Upper lobe of left lung (tissue), 4 donors: ENCODE measurements around the gene SLC25A45.

Source experiments
- CTCF ChIP-seq, 6 experiments: fragments of 450-650 bp in 4 of 6; fragments of 200-600 bp in 2 of 6; sonication (generic) in 2 of 6; IDR thresholded peaks; one replicate each; pipeline ENCODE4 v1.5.1; 2016 to 2019; ENCODE audit warnings: antibody characterized with exemption in 6 of 6
- POLR2A ChIP-seq, 4 donors: fragments of 450-650 bp; IDR thresholded peaks; one replicate each; pipeline ENCODE4 v1.5.1; 2016 to 2017; ENCODE audit warnings: antibody characterized with exemption in 4 of 4, mild to moderate bottlenecking in 2 of 4

- TF ChIP-seq POLR2A (IDR thresholded peaks at IDR 0.05), result peak in 3 of 4 donors; percentile 29 to 82 (median 54)
- TF ChIP-seq CTCF (IDR thresholded peaks at IDR 0.05), result peak; percentile 86 to 99 (median 98)
Observed at GRCh38 chr11:65382033-65382803, at the start of gene SLC25A45.
